ENCODE data around the gene RUSC2.

DNA sequence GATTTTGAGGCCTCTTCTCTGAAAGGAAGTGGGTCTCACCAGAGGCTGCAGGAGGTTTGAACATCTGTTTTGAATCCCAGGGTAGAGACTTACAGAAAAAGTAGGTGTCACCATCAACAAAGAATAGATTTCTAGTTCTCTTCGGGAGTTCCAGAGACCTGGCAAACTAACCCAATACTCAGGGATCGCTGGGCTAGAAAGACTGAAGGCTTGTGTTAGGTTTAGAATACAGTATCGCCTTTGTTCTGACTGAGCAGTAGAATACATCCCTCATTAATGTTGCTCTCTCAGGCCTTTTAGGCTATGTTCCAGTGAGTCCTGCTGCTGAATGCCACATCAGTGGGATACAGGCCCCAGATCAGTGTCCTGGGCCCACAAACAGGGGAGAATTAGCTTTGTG, 27.2 kb downstream of the RUSC2 start:
- TF ChIP-seq, protein P1, sequence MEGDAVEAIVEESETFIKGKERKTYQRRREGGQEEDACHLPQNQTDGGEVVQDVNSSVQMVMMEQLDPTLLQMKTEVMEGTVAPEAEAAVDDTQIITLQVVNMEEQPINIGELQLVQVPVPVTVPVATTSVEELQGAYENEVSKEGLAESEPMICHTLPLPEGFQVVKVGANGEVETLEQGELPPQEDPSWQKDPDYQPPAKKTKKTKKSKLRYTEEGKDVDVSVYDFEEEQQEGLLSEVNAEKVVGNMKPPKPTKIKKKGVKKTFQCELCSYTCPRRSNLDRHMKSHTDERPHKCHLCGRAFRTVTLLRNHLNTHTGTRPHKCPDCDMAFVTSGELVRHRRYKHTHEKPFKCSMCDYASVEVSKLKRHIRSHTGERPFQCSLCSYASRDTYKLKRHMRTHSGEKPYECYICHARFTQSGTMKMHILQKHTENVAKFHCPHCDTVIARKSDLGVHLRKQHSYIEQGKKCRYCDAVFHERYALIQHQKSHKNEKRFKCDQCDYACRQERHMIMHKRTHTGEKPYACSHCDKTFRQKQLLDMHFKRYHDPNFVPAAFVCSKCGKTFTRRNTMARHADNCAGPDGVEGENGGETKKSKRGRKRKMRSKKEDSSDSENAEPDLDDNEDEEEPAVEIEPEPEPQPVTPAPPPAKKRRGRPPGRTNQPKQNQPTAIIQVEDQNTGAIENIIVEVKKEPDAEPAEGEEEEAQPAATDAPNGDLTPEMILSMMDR (IDR thresholded peaks at IDR 0.05; ENCODE audit: borderline replicate concordance, extremely low read depth, low read length, poor library complexity, severe bottlenecking): no peak
- no peak for TF ChIP-seq EZH2 (IDR thresholded peaks at IDR 0.05; ENCODE audit: borderline replicate concordance, low read depth, low read length, severe bottlenecking)

Measured in DND-41 (cell line).